GM19397 (cell line): ENCODE data around the gene SLC9A9.

Experiments used
- ATAC-seq: cut with Tn5 transposase; IDR thresholded peaks from one replicate; pipeline ENCODE4 v1.9.1; 2021; ENCODE audit warnings: mild to moderate bottlenecking, moderate library complexity; ENCODE audit not compliant: unreplicated experiment

The SLC9A9 gene

GRCh38 chr3:143266927-143267326, 581.3 kb downstream of the SLC9A9 start:
- peak; percentile 62 for ATAC-seq

GRCh38 chr3:143266511-143266910, 581.8 kb downstream of the SLC9A9 start:
- ATAC-seq, result no peak

DNA sequence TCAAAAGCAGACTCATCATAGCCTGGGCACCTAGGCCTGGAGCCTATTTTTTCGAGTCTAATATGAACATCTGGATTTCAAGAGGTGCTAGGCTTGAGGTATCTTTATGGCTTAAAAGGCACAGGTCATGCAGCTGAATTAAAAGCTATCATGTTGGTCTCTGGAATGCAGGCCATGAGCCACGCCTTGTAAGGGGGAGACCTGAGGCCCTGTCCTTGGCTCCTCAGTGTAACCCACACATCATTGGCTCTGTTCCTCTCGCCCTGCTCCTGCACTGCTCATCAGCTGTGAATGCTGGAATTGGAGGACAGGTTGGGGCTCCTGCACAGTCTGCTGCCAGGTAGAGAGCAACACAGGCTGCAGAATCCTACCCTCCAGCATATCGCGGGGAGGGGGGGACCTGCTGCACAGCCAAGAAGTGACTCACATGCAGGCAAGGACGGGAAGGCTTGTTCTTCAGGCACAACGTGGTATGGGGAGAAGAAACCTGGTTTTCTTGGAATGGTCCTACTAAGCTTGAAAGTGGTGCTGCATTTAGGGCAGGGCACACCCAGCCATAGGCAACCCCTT, 582.7 kb downstream of the SLC9A9 start:
- no peak for ATAC-seq

GRCh38 chr3:143263852-143264513, 584.3 kb downstream of the SLC9A9 start:
- no peak for ATAC-seq

- no peak for ATAC-seq
Observed at GRCh38 chr3:143261848-143262247, 586.4 kb downstream of the SLC9A9 start.

- no peak for ATAC-seq
Observed at GRCh38 chr3:143258692-143259091, 589.6 kb downstream of the SLC9A9 start.

GRCh38 chr3:143256416-143256815, 591.9 kb downstream of the SLC9A9 start:
- ATAC-seq, result no peak

GRCh38 chr3:143255739-143256138, 592.5 kb downstream of the SLC9A9 start:
- no peak for ATAC-seq

GRCh38 chr3:143252931-143253330, 595.3 kb downstream of the SLC9A9 start:
- no peak for ATAC-seq

DNA sequence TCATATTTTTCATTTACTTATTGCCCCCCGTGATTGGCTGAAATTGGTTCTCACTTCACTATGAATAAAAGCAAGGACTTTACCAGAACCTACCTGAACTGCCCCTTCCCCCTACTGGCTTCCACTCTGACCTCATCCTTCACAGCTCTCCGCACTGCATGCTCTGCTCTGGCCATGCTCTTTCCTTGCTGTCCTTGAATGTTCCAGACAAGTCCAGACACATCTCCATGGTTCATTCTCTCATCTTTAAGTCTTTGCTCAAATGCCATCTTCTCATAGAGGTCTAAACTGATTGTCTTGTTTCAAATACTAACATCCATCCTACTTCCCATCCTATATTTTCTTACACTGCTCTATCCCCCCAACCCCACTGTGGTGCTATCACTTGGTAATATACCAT, 599.3 kb downstream of the SLC9A9 start:
- no peak for ATAC-seq

DNA sequence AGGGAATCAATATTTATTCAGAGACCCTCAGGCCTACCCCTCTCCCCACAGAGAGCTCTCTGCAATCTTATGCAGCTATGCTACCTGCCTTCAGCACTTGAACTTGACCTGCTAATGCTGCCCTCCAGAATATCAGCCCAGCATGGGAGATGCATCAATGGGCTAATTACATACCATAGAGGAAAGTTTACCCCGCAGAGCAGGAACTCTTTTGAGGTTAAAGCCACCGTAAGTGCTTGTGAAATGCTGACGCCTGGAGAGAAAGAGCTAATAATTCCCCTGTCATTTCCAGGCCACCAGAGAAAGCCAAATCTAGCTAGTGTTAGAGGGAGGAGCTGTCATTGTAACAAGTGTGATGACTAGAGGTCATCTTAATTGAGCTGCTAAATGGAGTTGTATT, 601.2 kb downstream of the SLC9A9 start:
- ATAC-seq, result no peak

- no peak for ATAC-seq
Observed at GRCh38 chr3:143245692-143246091, 602.6 kb downstream of the SLC9A9 start.

GRCh38 chr3:143244516-143245063, 603.7 kb downstream of the SLC9A9 start:
- no peak for ATAC-seq

DNA sequence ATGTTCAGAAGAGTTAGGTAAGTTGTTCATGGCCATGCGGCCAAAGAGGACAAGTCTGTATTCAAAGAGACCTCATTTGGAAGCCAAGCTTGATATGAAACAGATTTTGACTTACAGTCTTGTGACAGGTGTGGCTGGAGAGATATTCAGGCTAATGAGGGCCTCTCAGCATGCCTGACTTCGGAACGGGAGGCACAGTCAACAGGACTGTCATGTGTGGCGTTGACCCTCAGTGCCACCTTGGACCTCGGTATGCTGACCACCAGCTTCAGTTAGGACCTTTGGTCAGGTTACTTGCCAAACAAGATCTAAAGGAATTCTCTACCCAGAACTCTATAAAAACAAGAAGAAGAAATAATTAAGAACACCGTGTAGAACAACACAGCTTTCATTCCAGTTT, 604.6 kb downstream of the SLC9A9 start:
- ATAC-seq, result no peak

DNA sequence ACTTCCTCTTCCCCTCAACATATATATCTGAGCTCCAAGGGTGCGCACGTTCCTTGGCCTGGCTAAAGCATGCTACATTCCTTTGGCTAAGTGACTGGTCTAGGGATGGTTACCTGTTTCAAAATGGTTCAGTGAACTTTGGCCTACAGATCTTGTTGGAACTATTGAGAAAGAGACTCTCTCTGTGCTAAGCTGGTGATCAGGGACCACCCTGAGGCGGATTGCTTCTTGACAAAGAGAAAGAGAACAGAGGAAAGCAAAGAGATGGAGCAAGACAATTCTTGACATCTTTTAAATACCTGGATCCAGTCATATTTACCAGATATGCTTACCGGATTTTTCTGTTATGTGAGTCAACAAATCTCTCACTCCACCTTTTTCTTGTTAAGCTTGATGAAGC, 605.6 kb downstream of the SLC9A9 start:
- ATAC-seq, result no peak

DNA sequence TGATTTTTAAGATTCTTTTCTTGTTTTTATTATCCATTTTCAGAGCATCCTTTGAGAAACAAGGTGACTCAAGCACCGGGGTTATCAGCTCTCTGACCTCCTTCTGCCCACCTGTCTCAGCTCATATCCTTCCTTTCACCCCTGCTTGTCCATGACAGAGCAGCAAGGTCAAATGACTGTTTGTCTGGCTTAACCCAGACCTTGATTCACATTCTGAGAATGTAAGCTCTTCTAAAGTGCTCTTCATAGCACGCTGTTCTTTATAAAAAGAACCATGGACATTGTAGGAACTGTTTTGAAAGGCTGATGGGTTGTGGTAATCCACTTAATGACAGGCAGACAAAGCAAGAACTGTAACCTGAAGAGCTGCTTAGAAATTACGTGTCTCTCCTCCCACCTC, 606.2 kb downstream of the SLC9A9 start:
- ATAC-seq, result no peak

DNA sequence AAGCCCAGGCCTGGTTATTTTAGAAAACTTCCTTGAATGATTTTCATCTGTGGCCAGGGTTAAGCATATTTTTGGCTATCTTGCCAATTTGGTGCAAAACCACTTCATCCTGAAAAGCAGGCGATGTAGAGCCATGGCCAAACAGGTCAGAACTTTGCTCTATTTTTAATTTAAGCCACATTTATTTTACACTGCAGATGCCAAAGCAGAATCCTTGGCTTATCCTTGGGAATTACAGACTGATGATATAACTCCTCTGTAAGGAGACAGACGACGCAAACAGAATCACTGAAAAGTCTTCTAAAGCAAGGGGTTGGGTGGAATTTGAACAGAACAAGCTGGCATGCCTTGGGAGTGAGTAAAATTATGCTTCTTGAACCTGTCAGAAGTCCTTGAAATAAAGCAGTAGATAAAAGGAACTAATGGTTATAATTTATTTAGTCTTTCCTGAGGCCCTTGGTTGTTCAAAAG, 606.8 kb downstream of the SLC9A9 start:
- ATAC-seq, result no peak

- no peak for ATAC-seq
Observed at GRCh38 chr3:143240886-143241285, 607.4 kb downstream of the SLC9A9 start.

DNA sequence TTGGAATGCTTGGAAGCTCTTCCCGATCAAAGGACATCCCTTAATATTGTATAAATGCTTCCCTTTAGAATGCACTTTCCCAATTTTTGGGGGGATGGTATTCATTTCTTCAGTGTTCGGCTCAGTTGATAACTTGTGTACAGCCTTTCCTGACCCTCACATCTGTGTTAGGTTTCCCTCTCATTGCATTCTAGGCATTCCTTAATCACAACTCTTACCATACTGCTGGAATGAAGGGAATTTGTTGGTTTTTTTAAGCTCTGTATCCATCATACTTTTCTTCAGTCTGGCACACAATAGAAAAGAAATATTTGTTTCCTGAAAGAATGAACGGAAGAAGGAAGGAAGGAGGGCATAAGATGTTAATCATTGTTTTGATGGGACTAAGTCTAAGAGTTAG, 609.2 kb downstream of the SLC9A9 start:
- ATAC-seq, result no peak

DNA sequence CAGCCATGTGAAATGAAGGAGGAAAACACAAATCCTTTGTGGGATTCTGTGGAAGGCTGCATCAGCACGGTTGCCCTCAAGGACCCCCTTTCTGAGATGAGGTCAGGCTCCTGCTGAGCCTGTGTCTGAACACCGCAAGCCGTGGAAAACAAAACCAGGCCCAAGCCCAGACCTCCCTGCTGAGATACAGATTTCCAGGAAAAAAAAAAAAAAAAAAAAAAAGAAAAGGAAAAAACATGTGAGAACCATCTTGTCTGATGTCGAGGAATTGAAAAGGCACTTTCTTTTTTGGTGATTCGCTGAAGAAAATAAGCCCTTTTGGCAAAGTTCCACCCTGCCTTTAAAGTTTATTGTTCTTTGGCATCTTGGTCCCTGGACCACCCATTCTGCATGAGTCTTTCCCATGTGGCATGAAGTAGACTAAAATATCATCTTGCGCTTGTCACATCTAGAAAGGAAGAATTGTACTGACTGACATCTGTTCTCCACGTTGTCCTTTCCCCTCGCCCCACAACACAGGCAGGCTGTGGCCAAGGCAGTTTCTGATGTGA, 611.1 kb downstream of the SLC9A9 start:
- ATAC-seq, result no peak

DNA sequence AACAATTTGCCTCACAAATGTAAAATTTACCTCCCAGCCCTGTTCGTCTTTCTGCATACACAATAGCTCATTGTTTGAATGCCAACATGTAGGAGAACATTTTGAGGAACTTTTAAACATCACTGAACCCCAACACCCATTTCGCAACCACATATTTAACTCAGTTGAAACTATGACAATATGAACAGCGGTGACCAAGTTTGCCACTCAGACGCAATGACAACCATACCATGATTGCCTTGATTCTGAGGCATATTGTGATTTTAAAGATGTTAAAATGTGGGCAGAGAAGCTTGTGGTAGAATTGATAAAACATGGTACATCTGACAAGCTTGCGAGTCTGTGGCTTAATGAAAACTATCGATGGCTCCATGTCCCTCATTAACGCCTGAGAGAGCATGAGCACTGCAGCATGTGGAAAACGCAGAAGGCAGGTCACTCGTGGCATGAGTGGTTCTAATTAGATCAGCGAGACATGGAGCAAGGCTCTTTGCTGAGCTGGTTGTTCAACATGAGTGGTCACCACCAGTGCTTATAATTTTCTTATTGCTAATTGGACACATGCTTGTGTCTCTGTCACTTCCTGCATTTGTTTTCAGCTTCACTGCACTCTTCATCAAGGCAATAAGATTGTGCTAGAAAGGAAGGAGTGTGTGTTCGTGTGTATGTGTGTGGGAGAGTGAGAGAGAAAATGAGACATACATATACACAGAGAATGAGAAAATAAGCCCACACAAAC, 611.9 kb downstream of the SLC9A9 start:
- no peak for ATAC-seq
